Stimulated activated CD8-positive, alpha-beta memory T cell treated with anti-CD3 and anti-CD28 coated beads, Interleukin-4, amount 100 ng/mL, for 24 hours (primary cell): Measurements from ENCODE around the gene UBD.

Experiments used
- DNase-seq: peaks from one replicate; pipeline ENCODE4 v3.0.0-alpha.2; 2020; ENCODE audit warnings: low read depth

Gene UBD

DNA sequence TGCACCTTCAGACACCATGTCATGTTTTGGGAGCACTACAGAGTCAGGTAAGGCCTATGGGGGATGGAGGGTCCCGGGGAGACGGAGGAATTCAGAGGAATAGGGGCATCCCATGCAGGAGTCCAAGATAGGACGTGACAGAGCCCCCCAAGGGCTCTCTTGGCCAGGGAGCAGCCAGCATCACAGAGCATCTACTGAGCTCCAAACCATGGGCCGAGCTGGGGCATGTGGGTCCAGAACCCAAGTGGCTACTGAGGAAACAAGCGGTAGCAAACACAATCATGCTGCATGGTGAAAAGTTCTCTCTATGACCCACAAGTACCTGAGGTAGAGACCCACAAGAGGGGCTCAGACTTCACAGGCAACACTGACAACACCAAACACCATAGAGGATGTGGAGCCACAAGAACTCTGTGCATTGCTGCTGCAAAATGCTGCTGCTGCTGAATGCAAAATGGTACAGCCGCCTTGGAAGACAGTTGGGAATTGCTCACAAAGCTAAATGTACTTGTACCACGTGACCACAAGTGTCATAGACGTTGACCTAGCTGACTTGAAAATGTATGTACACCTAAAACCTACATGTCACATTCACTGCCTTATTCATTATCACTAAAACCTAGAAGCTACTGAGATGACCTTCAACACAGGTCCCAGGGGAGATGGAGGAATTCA, 38.4 kb downstream of the UBD start:
- no peak for DNase-seq

DNA sequence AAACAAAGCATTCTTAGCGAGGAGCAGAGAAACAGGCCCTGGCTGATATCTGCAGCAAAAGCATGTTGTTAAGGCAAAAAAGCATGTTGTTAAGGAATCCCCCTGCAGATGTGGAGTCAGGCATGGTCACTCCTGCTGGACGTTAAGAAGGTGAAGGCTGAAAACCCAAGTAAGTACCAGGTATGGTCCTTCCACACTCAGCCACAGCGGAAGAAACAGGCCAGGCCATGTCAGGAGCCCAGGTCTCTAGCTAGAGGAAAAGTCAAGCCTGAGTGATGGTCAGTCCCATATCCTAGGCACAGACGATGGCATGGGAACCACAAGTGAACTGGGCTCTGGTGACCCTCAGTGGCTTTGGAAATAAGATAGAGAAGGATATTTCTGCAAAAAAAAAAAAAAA, 39.3 kb downstream of the UBD start:
- no peak for DNase-seq

DNA sequence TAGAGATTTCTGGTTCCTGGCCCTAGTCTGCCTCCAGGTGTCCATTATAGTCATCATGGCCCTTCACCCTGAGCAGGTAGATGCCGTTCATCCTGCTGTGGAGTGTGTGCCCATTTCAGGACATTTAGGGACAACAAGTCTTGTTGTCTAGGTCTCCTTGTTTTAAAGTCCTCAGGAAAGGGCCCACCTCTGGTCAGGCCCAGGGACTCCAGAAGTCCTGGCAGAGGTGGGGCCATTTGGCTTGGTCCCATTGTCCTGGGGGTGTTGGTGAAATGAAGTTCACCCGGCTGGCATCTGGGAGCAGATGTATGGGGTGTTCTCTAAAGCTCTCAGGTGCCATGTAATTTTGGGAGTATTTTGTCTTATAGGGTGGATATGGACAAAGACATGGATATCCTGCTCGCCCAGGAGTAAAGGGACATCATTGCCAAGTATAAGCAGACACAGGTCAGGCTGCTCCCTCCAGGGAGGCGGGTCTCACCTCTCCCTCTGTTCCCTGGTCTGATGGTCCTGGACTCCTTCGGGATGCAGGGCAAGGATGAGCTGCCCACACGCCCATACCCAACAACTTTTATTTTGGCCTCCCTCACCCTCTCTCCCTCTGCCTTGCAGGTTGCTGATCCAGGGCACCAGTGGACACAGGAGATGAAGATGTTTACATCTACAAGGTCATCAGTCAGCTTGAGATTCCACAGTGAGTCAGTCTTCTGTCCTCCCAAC, 40.1 kb downstream of the UBD start:
- DNase-seq = no peak

DNA sequence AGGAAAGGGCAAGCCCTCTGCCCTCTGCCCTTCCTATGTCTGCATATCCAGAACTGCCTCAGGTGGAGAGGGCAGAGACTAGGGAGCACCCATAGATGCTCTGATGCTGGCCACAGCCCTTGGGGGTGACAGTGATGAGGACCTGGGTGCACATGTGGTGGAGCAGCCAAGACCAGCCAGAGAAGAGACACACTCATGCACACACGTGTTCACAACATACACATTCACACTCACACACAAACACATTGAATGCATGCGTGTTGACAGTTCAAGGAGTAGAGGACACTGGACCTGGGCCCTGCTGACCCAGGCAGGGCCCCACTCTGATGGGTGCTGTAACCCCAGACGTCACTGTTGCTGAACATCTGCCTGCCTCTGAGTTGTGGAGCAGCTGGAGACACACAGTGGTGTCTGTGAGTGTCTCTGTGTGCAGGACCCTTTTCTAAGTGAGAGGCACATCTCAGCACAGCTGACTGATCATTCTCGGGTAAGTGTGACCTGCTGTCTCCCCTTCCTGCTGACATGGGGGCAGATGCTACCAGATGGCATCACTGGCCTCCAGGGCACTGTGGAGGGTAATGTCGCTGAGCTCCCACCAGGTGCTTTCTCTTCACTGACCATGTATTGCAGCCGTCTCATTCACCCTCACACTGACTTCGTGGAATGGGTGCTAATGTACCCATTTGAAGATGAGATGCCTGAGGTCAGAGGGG, 41.6 kb downstream of the UBD start:
- DNase-seq = no peak

DNA sequence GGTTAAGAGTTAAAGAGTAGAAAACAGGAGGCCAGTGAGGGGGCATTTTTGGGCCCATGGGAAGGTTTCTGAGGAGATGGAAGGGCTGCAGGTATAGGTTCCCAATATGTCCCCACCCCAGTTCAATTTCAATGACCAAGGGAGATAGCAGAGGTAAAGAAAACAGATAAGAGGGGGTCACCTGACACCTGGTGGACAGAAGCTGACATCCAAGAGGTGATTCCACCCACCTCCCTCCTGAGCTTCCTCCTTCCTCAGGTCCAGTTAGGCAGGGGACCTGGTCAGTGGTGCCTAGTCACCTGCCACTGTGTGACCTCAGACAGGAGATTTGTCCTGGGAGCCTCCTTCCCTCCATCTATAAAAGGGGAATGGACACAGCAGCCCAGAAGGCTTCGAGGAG, 42.3 kb downstream of the UBD start:
- DNase-seq = no peak

DNA sequence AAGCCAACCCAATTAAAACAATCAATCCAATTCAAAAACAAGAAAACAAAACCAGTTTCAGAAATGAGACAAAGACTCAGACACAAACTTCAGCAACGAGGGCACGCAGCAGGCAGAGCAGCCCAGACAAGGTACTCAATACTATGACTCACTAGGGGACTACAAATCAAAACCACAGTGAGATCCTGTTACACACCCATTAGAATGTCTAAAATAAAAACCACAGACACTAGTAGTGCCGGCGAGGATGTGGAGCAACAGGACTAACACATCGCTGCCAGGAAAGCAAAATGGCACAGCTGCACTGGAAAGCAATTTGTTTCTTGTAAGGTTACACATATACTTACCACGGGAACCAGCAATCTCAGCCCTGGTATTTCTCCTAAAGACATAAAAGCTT, 43.4 kb downstream of the UBD start:
- DNase-seq = peak; percentile 1

DNA sequence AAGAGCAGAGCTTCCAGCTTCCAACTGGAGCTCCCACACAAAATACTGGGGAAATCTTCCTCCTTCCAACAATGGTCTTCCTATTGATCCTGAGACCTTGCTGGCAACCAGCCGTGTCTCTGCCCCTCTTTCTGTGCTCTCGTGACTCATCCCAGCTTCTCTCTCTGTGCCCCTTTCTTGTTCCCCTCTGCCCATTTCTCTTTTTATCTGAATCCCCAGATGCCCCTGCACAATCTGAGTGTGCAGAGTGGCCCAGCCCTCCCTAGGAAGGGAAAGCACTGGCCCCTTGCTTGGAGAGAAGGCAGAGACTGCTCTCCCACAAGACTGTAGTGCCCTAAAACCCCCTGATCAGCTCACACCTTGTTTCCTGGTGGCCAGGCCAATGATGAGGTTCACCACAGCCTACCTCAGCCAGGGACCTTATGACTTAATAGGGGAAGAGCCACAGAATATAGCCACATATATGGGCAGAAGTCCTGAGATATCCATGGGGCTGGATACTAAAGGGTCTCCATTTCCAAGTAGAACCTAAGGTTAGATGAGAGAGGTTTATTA, 48.7 kb downstream of the UBD start:
- DNase-seq = no peak

DNA sequence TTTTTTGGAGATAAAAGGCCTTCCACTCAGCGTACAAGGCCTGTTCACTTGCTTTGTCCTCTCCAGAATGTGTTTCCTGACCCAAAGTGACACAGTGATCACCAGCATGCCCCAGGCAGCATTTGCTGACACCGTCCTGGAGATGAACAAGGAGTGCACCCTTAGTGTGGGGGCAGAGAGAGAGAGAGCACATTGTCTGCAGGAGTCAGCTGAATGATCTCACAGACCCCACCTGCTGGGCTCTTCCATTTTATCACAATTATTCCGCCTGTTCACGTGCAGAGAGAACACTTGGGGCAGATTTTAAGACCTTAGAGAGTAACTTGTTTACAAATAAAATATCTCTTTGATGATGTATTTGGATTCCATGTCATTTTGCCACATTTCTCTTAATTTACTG, 49.3 kb downstream of the UBD start:
- no peak for DNase-seq

DNA sequence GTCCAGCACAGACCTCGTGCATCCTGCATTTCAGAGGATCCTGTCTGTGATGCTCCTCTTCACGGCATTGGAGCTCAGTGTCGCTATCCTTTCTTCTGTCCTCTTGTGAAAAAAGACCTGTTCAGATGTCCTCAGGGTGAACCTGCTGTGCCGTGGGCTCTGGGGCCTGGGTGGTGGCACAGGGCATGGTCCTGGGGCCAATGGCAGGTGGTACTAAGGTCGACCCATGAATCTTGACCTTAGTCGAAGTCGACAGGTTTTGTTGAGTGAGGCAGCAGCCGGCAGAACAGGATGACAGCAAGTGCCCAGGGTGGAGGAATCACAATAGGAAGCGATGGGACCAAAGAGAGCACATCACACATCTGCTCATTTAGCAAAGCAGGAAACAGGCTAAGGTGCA, 49.8 kb downstream of the UBD start:
- DNase-seq = no peak

DNA sequence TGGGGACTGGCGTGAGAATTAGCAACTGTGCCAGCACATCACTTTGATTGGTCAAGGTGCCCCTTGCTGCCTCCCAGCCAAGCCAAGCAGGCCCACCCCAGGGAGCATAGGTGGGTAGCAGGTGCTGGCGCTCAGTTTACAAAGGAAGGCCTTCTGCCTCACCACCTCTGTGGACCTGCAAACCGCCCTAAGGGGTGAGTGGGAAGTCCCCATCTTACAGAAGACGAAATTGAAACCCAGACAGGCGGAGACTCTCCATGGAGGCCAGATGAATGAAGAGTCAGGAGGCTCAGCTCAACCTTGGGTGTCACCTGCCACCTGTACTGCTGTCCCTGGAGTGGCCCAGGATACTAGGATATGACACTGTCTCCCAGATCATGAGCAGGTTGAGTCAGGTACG, 50.3 kb downstream of the UBD start:
- no peak for DNase-seq

DNA sequence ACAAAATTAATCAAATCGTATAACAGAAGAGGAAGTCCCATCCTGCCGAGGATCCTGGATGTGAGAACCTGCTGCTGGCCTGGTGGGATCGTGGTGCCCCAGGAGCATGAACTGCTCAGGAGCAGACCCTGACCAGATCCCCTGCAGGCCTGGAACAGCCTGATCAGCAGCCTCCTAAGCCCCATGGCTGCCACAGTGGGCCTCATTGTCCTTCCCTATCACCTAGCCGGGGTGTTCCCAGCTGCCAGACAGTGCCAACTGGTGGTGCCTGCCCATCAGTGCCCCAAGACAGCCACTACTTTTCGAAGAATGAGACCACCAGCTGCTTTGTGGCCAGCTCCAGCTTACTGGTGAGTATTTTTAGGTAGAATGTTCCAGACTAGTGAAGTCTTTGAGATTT, 52.2 kb downstream of the UBD start:
- DNase-seq = no peak

DNA sequence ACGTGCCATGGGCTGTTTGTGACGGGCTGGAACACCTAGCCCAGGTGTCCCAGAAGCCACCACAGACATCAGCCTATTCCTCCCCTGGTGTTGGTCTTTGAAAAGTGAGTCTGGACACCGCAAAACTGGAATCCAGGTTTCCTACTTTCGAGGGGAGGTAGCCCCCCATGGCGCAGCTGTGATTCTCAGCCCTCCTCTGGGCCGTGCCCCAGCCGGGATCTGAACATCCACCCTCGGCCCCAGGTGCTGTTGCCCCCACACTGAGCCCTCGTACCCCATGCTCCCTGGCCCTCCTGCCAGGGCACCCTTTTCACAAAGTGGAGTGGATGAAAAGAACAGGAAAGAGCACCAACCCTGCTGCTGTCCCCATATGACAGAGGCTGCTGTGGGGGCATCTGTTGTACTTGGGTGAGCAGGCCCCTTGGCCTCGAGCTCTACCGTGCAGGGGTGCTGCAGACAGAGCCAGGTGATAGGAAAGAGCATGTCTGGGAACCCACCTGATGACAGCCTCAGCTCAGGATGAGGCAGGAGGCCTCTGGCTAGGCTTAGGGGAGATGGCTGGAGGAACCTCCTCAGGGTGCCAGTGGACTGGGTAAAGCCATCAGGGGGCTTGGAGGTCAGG, 53.0 kb downstream of the UBD start:
- no peak for DNase-seq

DNA sequence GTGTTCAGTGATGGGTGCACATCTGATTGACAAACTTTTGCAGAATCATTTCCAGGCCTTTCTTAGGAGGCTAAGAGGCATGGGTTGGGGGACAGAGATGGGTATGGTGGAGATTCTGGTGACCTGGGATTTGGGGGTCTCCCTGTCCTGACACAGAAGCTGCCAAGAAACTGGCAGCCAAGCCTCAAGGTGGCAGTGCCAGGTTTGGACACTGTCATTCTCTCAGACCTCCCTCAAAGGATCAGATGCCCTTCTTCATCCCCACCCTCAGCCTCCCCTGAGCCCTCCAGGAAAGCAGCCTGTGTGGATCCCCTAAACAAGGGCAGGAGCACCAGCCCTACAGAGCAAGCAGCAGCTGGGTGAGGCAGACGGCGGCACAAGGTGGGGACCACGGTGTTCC, 53.7 kb downstream of the UBD start:
- DNase-seq = no peak
